ENCODE data around the gene PLA2G4F.

DNA sequence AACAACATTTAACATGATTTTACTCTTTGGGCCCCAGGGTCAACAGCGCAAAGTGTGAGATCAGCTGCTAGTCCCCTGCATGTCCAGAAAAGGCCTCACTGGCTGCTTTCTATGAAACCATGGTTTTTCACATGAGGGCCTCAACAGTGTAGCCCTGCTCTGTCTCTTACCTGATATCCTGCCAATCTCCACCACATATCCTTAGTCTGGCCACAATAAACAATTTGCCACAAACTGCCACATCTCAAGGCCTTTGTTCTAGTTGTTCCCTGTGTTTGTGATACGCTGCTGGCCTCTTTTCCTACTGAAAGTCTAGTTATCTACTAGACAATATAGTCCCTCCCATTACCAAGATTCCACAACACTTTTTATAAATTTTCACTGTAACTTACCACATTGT lies 33.9 kb upstream of the PLA2G4F start:
- TF ChIP-seq POLR2A (IDR thresholded peaks at IDR 0.05), result no peak
- TF ChIP-seq, protein P1, sequence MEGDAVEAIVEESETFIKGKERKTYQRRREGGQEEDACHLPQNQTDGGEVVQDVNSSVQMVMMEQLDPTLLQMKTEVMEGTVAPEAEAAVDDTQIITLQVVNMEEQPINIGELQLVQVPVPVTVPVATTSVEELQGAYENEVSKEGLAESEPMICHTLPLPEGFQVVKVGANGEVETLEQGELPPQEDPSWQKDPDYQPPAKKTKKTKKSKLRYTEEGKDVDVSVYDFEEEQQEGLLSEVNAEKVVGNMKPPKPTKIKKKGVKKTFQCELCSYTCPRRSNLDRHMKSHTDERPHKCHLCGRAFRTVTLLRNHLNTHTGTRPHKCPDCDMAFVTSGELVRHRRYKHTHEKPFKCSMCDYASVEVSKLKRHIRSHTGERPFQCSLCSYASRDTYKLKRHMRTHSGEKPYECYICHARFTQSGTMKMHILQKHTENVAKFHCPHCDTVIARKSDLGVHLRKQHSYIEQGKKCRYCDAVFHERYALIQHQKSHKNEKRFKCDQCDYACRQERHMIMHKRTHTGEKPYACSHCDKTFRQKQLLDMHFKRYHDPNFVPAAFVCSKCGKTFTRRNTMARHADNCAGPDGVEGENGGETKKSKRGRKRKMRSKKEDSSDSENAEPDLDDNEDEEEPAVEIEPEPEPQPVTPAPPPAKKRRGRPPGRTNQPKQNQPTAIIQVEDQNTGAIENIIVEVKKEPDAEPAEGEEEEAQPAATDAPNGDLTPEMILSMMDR (IDR thresholded peaks at IDR 0.05), result no peak
- TF ChIP-seq EP300 (IDR thresholded peaks at IDR 0.05), result no peak

Data from tibial nerve (tissue), 4 donors.